Measurements from ENCODE around the gene ATG3. TPM values are rescaled to one million over a fixed set of nuclear protein-coding genes. Genes with fewer than 3 reads are reported as not detected.
A peak's percentile ranks its signal among the peaks of the same experiment; 100 is the strongest.

Gene ATG3
- total and polyA plus RNA-seq, 9 of the 15 experiments (the other 6 are each of a cell fraction or from before 2014, with no cell fraction given) = 48.7 to 107 (median 64.7) TPM

DNA sequence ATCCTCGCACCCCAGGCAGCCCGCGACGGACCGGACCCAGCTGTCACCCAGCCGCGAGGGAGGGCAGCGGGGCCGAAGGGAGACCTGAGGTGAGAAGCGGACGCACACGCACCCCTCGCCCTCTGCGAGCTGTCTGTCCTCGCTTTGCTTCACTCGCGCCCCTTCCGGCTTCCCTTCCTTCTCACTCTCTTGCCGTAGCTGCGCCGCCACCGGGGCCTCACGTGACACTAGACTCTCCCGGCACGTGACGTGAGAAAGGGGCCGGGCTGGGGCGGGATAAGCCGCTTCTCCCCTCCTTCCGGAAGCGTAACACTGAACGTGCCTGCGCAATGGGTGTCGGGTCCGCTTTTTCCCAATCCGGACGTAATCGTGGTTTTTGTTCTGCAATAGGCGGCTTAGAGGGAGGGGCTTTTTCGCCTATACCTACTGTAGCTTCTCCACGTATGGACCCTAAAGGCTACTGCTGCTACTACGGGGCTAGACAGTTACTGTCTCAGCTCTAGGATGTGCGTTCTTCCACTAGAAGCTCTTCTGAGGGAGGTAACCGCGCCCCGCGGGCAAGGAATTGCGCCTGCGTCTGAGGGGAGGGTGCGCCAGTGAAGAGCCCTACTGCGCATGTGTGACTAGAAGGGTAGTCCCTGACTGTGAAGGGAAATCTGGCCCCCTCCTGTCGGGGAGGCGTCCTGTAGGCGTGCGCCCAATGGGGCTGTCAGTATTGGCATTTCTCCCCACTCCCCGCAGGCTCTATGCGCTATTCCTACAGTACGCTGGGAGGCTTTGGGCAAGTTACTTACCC, at the start of gene ATG3, which contains the start of gene SLC35A5 (continued):
- no peak for TF ChIP-seq ZNF224 (CRISPR knock-in tag; IDR thresholded peaks at IDR 0.05)
- peak; percentile 75 for TF ChIP-seq MEIS2 (IDR thresholded peaks at IDR 0.05; ENCODE audit: partially characterized antibody)
- TF ChIP-seq MEF2A (IDR thresholded peaks at IDR 0.05; ENCODE audit: control insufficient read depth, low read depth, low read length) = no peak
- TF ChIP-seq, protein P1, sequence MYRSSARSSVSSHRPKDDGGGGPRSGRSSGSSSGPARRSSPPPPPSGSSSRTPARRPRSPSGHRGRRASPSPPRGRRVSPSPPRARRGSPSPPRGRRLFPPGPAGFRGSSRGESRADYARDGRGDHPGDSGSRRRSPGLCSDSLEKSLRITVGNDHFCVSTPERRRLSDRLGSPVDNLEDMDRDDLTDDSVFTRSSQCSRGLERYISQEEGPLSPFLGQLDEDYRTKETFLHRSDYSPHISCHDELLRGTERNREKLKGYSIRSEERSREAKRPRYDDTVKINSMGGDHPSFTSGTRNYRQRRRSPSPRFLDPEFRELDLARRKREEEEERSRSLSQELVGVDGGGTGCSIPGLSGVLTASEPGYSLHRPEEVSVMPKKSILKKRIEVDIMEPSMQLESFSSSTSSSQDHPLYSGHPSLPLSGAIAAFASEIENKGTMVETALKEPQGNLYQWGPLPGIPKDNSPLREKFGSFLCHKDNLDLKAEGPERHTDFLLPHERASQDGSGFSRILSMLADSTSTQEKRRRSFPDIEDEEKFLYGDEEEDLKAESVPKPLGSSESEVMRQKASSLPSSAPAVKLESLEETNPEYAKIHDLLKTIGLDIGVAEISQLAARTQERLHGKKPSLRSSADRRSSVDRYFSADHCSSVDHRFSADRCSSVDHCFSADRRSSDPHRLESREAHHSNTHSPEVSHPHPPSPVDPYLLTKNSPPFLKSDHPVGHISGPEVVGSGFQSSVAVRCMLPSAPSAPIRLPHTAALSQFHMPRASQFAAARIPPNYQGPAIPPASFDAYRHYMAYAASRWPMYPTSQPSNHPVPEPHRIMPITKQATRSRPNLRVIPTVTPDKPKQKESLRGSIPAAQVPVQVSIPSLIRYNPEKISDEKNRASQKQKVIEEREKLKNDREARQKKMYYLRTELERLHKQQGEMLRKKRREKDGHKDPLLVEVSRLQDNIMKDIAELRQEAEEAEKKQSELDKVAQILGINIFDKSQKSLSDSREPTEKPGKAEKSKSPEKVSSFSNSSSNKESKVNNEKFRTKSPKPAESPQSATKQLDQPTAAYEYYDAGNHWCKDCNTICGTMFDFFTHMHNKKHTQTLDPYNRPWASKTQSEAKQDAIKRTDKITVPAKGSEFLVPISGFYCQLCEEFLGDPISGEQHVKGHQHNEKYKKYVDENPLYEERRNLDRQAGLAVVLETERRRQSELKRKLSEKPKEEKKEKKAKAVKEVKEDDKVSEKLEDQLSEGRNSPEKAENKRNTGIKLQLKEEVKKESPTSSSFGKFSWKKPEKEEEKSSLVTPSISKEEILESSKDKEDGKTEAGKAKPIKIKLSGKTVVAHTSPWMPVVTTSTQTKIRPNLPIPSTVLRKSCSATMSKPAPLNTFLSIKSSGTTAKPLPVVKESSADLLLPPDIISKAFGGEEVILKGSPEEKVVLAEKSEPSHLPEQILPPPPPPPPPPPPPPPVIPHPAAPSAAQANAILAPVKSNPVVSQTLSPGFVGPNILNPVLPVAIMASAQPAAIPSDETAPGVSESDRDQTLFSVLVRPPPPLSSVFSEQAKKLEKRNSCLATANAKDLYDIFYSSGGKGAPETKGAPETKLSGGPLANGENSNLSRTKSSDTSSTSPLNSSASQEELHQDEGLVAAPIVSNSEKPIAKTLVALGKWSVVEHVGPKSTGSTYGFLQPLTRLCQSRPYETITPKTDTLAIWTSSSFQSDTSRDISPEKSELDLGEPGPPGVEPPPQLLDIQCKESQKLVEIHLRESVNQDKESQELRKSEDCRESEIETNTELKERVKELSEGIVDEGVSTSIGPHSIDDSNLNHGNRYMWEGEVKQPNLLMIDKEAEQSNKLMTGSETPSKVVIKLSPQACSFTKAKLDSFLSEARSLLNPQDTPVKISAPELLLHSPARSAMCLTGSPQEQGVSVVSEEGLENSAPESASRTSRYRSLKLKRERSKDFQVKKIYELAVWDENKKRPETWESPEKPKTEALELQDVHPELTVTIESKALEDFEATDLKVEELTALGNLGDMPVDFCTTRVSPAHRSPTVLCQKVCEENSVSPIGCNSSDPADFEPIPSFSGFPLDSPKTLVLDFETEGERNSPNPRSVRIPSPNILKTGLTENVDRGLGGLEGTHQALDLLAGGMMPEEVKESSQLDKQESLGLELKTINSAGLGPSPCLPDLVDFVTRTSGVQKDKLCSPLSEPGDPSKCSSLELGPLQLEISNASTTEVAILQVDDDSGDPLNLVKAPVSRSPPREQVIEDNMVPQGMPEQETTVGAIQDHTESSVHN (IDR thresholded peaks at IDR 0.05; ENCODE audit: borderline replicate concordance in 1 of 2, low read depth in 1 of 2) = peak in 1 of 2 experiments; percentile 79; a peak in 2 of 4 replicates
- TF ChIP-seq POLR2B (IDR thresholded peaks at IDR 0.05; ENCODE audit: low read depth, partially characterized antibody) = peak; percentile 90
- TF ChIP-seq EGR1 (conservative IDR thresholded peaks at IDR 0.05) = peak; percentile 42
- TF ChIP-seq CBX1 (IDR thresholded peaks at IDR 0.05; ENCODE audit: low read depth) = peak; percentile 91
- TF ChIP-seq KDM1A (IDR thresholded peaks at IDR 0.05) = peak; percentile 63 to 66; a peak in 3 of 4 replicates
- TF ChIP-seq, protein P2, sequence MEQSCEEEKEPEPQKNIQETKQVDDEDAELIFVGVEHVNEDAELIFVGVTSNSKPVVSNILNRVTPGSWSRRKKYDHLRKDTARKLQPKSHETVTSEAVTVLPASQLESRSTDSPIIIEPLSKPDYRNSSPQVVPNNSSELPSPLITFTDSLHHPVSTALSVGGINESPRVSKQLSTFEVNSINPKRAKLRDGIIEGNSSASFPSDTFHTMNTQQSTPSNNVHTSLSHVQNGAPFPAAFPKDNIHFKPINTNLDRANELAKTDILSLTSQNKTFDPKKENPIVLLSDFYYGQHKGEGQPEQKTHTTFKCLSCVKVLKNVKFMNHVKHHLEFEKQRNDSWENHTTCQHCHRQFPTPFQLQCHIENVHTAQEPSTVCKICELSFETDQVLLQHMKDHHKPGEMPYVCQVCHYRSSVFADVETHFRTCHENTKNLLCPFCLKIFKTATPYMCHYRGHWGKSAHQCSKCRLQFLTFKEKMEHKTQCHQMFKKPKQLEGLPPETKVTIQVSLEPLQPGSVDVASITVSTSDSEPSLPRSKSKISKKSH (CRISPR knock-in tag; IDR thresholded peaks at IDR 0.05) = no peak
- no peak for TF ChIP-seq HMG20A (CRISPR knock-in tag; conservative IDR thresholded peaks at IDR 0.05)
- TF ChIP-seq, protein P3, sequence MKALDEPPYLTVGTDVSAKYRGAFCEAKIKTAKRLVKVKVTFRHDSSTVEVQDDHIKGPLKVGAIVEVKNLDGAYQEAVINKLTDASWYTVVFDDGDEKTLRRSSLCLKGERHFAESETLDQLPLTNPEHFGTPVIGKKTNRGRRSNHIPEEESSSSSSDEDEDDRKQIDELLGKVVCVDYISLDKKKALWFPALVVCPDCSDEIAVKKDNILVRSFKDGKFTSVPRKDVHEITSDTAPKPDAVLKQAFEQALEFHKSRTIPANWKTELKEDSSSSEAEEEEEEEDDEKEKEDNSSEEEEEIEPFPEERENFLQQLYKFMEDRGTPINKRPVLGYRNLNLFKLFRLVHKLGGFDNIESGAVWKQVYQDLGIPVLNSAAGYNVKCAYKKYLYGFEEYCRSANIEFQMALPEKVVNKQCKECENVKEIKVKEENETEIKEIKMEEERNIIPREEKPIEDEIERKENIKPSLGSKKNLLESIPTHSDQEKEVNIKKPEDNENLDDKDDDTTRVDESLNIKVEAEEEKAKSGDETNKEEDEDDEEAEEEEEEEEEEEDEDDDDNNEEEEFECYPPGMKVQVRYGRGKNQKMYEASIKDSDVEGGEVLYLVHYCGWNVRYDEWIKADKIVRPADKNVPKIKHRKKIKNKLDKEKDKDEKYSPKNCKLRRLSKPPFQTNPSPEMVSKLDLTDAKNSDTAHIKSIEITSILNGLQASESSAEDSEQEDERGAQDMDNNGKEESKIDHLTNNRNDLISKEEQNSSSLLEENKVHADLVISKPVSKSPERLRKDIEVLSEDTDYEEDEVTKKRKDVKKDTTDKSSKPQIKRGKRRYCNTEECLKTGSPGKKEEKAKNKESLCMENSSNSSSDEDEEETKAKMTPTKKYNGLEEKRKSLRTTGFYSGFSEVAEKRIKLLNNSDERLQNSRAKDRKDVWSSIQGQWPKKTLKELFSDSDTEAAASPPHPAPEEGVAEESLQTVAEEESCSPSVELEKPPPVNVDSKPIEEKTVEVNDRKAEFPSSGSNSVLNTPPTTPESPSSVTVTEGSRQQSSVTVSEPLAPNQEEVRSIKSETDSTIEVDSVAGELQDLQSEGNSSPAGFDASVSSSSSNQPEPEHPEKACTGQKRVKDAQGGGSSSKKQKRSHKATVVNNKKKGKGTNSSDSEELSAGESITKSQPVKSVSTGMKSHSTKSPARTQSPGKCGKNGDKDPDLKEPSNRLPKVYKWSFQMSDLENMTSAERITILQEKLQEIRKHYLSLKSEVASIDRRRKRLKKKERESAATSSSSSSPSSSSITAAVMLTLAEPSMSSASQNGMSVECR (CRISPR knock-in tag; IDR thresholded peaks at IDR 0.05) = peak; percentile 88
- TF ChIP-seq SIN3B (IDR thresholded peaks at IDR 0.05; ENCODE audit: low read depth) = peak; percentile 66
- TF ChIP-seq ELF4 (CRISPR knock-in tag; IDR thresholded peaks at IDR 0.05) = peak; percentile 69; the same call in 1 of the 2 replicates
